Activated naive CD4-positive, alpha-beta T cell treated with anti-CD3 and anti-CD28 coated beads, Interleukin-2, amount 50 U/mL, for 24 hours (primary cell): ENCODE results near the gene TEX13C.
"Not testable (repeated sequence)": the region's sequence is repeated elsewhere in the genome, so short reads cannot be mapped to it uniquely, and the experiment has no call there.

Experiments used
- H3K27ac Mint-ChIP-seq: one replicate; pipeline ENCODE4 v1.8.0; 2021; ENCODE audit warnings: mild to moderate bottlenecking, mixed read lengths
- H3K27me3 Mint-ChIP-seq: one replicate; pipeline ENCODE4 v1.8.0; 2021; ENCODE audit warnings: mixed read lengths
- H3K36me3 Mint-ChIP-seq: one replicate; pipeline ENCODE4 v1.8.0; 2021; ENCODE audit warnings: mixed read lengths
- H3K4me1 Mint-ChIP-seq: one replicate; pipeline ENCODE4 v1.8.0; 2021; ENCODE audit warnings: mixed read lengths
- H3K4me3 Mint-ChIP-seq: one replicate; pipeline ENCODE4 v1.8.0; 2021; ENCODE audit warnings: mild to moderate bottlenecking, mixed read lengths
- H3K9me3 Mint-ChIP-seq: one replicate; pipeline ENCODE4 v1.8.0; 2021; ENCODE audit warnings: mixed read lengths

The TEX13C gene

DNA sequence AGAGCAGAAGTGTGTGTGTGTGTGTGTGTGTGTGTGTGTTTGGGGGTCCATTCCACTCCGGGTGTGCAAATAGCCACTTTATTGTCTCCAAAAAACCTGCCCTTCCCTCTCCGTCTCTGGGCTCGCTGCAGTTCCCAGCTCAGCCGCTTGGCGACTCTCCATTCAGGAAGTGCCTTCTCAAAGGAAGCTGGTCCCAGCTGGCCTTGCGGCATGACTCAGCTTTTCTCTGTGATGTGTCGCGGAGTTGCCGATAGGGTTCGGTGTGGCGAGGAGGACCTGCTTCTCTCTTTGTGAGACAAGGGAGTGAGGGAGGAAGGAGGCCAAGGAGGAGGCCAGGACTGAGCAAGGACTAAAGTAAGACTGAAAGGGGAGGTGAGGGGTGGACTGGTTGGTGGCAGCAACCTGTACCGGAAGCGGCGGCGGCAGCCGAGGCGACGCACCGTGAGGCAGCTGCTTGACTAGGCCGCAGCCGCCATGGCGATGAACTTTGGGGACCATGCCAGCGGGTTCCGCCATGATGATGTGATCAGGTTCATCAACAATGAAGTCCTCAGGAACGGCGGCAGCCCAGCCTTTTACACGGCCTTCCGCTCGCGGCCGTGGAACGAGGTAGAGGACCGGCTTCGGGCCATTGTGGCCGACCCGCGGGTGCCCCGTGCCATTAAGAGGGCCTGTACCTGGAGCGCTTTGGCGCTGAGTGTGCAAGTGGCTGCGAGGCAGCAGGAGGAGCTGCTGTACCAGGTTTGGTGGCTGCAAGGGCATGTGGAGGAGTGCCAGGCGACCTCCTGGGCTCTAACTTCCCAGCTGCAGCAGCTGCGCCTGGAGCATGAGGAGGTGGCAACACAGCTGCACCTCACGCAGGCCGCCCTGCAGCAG is at the start of gene TEX13C:
TSS of gene TEX13C (plus strand) at position 226 of the 876 bp plus-strand sequence. CDS start at position 475, 249 bp downstream.
- no peaks in the 10 kb centered on the region for H3K4me1 Mint-ChIP-seq
- H3K4me3 Mint-ChIP-seq = no peak within 1 kb of the TSS
- H3K27ac Mint-ChIP-seq = no peak within 1 kb of the TSS
- no peaks in the 10 kb centered on the region for H3K27me3 Mint-ChIP-seq
- H3K9me3 Mint-ChIP-seq = no peaks in the 10 kb centered on the region
- H3K36me3 Mint-ChIP-seq = no peaks in the 10 kb centered on the region

- Mint-ChIP-seq H3K27ac (no peak overlapping the region), H3K4me1 (no peaks in the 10 kb centered on the region), H3K27me3 (peaks cover 2% of the 10 kb centered on the region), H3K9me3 (no peaks in the 10 kb centered on the region), H3K36me3 (no peaks in the 10 kb centered on the region), H3K4me3 (no peak overlapping the region)
Measured at GRCh38 chrX:125287282-125287681, 32.4 kb upstream of the TEX13C start.

- Mint-ChIP-seq H3K36me3 (no peaks in the 10 kb centered on the region), H3K27ac (no peak overlapping the region), H3K27me3 (peaks cover 2% of the 10 kb centered on the region), H3K4me3 (no peak overlapping the region), H3K4me1 (peaks cover 1% of the 10 kb centered on the region), H3K9me3 (no peaks in the 10 kb centered on the region)
Measured at GRCh38 chrX:125288343-125288742, 31.3 kb upstream of the TEX13C start.

- H3K27ac Mint-ChIP-seq = no peak overlapping the region
- H3K9me3 Mint-ChIP-seq = peaks cover 4% of the 10 kb centered on the region
- H3K4me1 Mint-ChIP-seq = peaks cover 10% of the 10 kb centered on the region
- no peaks in the 10 kb centered on the region for H3K36me3 Mint-ChIP-seq
- no peak overlapping the region for H3K4me3 Mint-ChIP-seq
- peaks cover 2% of the 10 kb centered on the region for H3K27me3 Mint-ChIP-seq
Measured at GRCh38 chrX:125289209-125289608, 30.5 kb upstream of the TEX13C start.

GRCh38 chrX:125289920-125290319 is 29.8 kb upstream of the TEX13C start:
- H3K27me3 Mint-ChIP-seq = no peaks in the 10 kb centered on the region
- no peak overlapping the region for H3K27ac Mint-ChIP-seq
- H3K4me3 Mint-ChIP-seq = no peak overlapping the region
- peaks cover 17% of the 10 kb centered on the region for H3K4me1 Mint-ChIP-seq
- peaks cover 4% of the 10 kb centered on the region for H3K9me3 Mint-ChIP-seq
- no peaks in the 10 kb centered on the region for H3K36me3 Mint-ChIP-seq

DNA sequence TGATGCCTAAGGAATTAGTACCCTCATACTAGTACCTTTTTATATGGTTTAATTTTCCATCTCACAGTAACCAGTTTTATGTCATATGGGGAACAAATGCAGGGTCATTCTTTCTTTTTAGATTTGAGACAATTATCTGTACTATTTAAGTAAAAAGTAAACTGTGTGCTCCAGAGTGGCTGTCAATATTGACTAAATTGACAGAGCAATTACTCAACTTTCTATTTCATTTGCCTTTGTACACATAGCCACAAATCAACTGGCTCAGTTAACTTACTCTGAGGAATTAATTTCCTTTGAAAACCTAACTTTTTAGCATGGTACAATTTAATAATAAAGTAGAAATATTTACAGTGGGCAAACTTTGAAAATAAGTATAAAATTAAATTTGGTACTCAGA is 28.5 kb upstream of the TEX13C start:
- Mint-ChIP-seq H3K27me3 (no peaks in the 10 kb centered on the region), H3K36me3 (no peaks in the 10 kb centered on the region), H3K9me3 (peaks cover 4% of the 10 kb centered on the region), H3K4me1 (peaks cover 23% of the 10 kb centered on the region), H3K27ac (no peak overlapping the region), H3K4me3 (no peak overlapping the region)

DNA sequence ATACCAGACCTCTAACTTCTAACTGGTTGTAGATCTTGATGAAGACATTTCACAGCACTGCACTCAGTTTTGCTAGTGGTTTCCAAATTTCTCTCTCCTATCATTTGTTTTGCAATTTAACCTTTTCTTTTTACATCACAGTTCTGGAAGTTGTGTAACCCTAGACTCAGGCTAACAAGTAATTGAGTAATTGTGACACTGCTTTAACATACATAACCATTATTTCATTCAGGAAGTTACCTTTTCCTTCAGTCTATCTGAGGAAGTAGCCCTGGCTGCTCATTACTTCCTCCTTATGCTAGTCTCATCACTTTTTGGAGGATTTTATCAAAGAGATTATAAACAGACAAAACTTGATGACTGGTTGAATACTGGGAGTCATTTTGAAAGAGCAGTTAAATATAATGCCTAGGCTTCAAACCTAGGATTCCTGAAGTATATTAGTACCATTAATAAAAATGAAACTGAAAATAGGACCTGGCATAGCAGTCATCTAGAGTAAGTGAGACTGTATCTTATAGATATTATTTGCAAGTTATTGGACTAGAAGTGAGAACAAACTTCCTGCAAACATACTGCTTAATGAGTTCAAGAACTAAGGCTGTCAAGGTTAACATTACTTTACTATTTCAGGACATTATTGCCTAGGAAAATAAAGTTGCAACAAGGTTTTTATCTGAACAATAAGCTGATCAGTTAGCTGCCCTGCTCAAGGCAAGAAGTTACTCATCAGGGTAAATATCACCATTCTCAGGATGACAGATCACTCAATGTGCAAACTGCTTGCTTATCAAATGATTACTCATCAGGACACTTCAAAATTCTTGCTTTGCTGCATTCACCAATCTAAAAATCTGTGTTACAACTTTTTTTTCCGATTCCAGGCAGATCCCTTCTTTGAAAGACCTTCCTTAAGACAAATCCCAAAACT is 25.6 kb upstream of the TEX13C start:
- Mint-ChIP-seq H3K4me1 (peaks cover 23% of the 10 kb centered on the region), H3K27me3 (no peaks in the 10 kb centered on the region), H3K4me3 (peak overlapping the region; percentile 48), H3K36me3 (no peaks in the 10 kb centered on the region), H3K9me3 (peaks cover 4% of the 10 kb centered on the region), H3K27ac (peak overlapping the region; percentile 92)

GRCh38 chrX:125295337-125295736 is 24.3 kb upstream of the TEX13C start:
- Mint-ChIP-seq H3K27me3 (no peaks in the 10 kb centered on the region), H3K9me3 (peaks cover 4% of the 10 kb centered on the region), H3K36me3 (no peaks in the 10 kb centered on the region), H3K4me3 (peak overlapping the region; percentile 6), H3K27ac (peak overlapping the region; percentile 92), H3K4me1 (peaks cover 23% of the 10 kb centered on the region)

DNA sequence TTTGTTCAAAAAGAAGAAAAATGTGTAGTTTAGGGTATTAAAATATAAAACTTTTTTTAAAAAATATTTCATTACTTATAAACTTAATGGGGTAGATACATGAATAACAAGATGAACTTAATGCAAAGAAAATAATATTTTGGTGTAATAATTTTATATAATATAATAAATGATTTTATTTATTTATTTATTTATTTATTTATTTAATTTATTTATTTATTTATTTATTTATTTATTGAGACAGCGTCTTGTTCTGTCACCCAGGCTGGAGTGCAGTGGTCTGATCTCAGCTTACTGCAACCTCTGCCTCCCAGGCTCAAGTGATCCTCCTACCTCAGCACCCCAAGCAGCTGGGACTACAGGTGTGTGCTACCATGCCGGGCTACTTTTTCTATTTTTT is 20.8 kb upstream of the TEX13C start:
- Mint-ChIP-seq H3K36me3 (no peaks in the 10 kb centered on the region), H3K27me3 (no peaks in the 10 kb centered on the region), H3K4me3 (no peak overlapping the region), H3K9me3 (peaks cover 2% of the 10 kb centered on the region), H3K27ac (no peak overlapping the region), H3K4me1 (peaks cover 16% of the 10 kb centered on the region)

DNA sequence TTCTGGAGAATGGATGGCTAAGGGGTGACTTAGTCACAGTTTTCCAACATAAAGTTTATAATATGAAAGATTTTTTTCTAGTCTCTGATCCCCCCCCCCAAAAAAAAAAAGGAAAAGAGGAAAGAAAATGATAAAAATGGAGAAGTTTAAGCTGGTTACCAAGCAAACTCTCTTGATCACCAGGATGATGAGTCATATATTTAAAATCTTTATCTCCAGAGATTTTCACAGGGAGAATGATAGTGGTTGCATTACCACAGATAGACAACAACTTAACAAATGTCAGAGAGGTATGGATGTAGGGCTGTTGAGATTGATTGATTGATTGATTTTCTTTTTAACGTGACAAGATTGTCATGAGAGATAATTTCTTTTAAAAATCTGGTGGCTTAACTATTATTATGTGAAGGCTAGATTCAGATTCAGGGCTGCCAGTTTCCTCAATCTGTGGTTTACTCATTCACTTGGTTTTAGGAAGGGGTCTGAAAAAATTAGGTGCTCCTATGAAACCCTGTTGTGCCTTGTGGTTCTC is 13.3 kb upstream of the TEX13C start:
- no peaks in the 10 kb centered on the region for H3K36me3 Mint-ChIP-seq
- no peaks in the 10 kb centered on the region for H3K9me3 Mint-ChIP-seq
- H3K4me3 Mint-ChIP-seq = no peak overlapping the region
- H3K27me3 Mint-ChIP-seq = peaks cover 2% of the 10 kb centered on the region
- H3K4me1 Mint-ChIP-seq = no peaks in the 10 kb centered on the region
- H3K27ac Mint-ChIP-seq = no peak overlapping the region

- Mint-ChIP-seq H3K9me3 (no peaks in the 10 kb centered on the region), H3K4me3 (no peak overlapping the region), H3K36me3 (no peaks in the 10 kb centered on the region), H3K27me3 (peaks cover 2% of the 10 kb centered on the region), H3K27ac (no peak overlapping the region), H3K4me1 (no peaks in the 10 kb centered on the region)
Measured at GRCh38 chrX:125308653-125309052, 11.0 kb upstream of the TEX13C start.

DNA sequence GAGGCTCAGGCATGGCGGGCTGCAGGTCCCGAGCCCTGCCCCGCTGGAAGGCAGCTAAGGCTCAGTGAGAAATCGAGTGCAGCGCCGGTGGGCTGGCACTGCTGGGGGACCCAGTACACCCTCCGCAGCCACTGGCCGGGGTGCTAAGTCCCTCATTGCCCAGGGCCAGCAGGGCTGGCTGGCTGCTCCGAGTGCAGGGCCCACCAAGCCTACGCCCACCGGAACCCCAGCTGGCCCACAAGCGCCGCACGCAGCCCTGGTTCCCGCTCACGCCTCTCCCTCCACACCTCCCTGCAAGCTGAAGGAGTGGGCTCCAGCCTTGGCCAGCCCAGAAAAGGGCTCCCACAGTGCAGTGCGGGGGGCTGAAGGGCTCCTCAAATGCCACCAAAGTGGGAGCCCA is 505 bp upstream of the TEX13C start:
- not testable (repeated sequence) for H3K4me1 Mint-ChIP-seq, H3K36me3 Mint-ChIP-seq, H3K27me3 Mint-ChIP-seq, H3K4me3 Mint-ChIP-seq, H3K27ac Mint-ChIP-seq, H3K9me3 Mint-ChIP-seq

DNA sequence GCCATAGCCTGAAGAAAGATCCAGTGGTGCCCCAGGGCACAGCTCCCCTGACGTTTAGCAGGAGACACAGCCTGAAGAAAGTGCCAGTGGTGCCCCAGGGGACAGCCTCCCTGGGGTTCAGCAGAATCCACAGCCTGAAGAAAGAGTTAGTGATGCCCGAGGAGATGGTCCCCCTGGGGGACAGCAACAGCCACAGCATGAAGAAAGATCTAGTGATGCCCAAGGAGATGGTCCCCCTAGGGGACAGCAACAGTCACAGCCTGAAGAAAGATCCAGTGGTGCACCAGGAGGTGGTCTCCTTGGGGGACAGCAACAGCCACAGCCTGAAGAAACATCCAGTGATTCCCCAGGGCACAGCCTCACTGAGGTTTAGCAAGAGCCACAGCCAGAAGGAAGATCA is 2.8 kb downstream of the TEX13C start:
- no peak overlapping the region for H3K27ac Mint-ChIP-seq
- H3K4me1 Mint-ChIP-seq = no peaks in the 10 kb centered on the region
- no peaks in the 10 kb centered on the region for H3K9me3 Mint-ChIP-seq
- H3K27me3 Mint-ChIP-seq = no peaks in the 10 kb centered on the region
- H3K4me3 Mint-ChIP-seq = no peak overlapping the region
- no peaks in the 10 kb centered on the region for H3K36me3 Mint-ChIP-seq

GRCh38 chrX:125326599-125326998 is 6.9 kb downstream of the TEX13C start:
- Mint-ChIP-seq H3K4me3 (no peak overlapping the region), H3K36me3 (no peaks in the 10 kb centered on the region), H3K9me3 (no peaks in the 10 kb centered on the region), H3K4me1 (no peaks in the 10 kb centered on the region), H3K27ac (no peak overlapping the region), H3K27me3 (peaks cover 1% of the 10 kb centered on the region)

- Mint-ChIP-seq H3K36me3 (no peaks in the 10 kb centered on the region), H3K27me3 (peaks cover 1% of the 10 kb centered on the region), H3K27ac (no peak overlapping the region), H3K4me1 (no peaks in the 10 kb centered on the region), H3K9me3 (no peaks in the 10 kb centered on the region), H3K4me3 (no peak overlapping the region)
Measured at GRCh38 chrX:125327891-125328290, 8.2 kb downstream of the TEX13C start.

GRCh38 chrX:125333583-125333982 is 13.9 kb downstream of the TEX13C start:
- H3K4me3 Mint-ChIP-seq = no peak overlapping the region
- no peaks in the 10 kb centered on the region for H3K4me1 Mint-ChIP-seq
- H3K9me3 Mint-ChIP-seq = no peaks in the 10 kb centered on the region
- H3K36me3 Mint-ChIP-seq = no peaks in the 10 kb centered on the region
- H3K27me3 Mint-ChIP-seq = no peaks in the 10 kb centered on the region
- no peak overlapping the region for H3K27ac Mint-ChIP-seq
